Umbilical cord (tissue), 2 donors: ENCODE data around the gene EID2. TPM values are rescaled to one million over a fixed set of nuclear protein-coding genes. Genes with fewer than 3 reads are reported as not detected.

Experiments
- DNase-seq: peaks from one replicate; pipeline ENCODE4 v3.0.0-alpha.2; 2015; ENCODE audit warnings: low spot score
- total RNA-seq: library from RNA; depleted of rRNA; stranded (reverse); fragments of >200 nt; gene quantifications from one replicate; pipeline ENCODE4 v1.2.3, GENCODE V29; 2014; ENCODE audit warnings: low replicate concordance; ENCODE audit not compliant: insufficient read depth

Gene EID2, protein sequence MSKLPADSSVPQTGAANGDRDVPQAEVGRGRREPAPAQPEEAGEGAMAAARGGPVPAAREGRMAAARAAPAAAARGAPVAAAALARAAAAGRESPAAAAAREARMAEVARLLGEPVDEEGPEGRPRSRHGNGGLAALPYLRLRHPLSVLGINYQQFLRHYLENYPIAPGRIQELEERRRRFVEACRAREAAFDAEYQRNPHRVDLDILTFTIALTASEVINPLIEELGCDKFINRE
- total RNA-seq, result 10.1 TPM

DNA sequence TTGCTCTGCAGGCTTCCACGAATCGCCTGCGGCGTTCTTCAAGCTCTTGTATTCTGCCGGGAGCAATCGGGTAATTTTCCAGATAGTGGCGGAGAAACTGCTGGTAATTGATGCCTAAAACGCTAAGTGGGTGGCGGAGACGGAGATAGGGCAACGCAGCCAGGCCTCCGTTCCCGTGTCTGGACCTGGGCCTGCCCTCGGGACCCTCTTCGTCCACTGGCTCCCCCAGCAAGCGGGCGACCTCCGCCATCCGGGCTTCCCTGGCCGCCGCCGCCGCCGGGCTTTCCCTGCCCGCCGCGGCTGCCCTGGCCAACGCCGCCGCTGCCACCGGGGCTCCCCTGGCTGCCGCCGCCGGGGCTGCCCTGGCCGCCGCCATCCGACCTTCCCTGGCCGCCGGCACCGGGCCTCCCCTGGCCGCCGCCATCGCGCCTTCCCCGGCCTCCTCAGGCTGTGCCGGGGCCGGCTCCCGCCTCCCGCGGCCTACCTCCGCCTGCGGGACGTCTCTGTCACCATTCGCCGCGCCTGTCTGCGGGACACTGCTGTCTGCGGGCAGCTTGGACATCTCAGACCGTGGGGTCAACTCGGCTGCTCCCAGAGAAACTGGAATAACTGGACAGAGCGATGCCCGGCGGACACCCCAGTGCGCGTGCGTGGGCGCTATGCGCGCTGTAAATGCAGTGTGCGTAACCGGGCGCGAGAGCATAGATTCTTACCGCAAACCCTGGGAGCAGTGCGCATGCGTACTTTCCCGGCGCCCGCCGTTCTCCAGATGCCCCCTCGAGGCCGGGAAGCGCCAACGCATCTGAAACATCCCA lies at the start of gene EID2:
Gene EID2 (minus strand): TSS at position 644 of the 815 bp plus-strand sequence. CDS start 82 bp downstream, at position 562.
- peak; percentile 95 for DNase-seq

DNA sequence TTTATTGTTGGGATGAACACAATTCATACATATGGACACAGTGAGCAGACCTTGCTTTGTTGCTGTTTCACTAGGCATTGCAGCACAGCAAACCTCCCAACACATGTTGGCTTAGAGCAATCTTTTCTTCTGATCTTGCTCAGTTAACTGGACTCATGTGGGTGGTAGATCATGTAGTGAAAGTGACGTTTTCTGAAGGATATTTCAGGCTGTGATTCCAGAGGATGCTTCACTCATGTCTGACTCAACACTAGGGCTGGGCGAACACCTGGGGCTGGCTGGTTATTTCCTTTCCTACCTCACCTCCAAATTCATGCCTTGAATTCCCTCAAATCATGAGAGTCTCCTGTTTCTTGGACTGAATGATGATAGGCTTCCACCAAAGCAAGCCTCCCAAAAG lies 48.1 kb upstream of the EID2 start:
- no peak for DNase-seq

DNA sequence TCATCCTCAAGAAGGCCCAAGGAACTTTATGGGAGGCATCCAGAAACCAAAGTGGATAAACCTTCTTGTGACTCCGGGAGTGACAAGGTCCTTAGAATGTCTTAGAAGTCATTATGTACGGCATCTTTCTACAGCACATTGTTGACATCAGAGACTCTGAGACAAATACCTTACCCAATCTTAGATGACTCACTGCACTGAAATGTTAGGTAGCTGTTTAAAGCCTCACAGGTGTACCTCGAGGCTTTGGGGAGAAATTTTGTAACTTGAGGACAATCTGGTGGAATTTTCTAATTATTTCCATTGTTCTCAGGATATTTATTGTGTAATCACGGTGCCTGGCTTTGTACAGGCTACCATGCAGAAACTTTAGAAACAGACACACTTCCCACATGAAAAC lies 47.5 kb upstream of the EID2 start:
- no peak for DNase-seq

DNA sequence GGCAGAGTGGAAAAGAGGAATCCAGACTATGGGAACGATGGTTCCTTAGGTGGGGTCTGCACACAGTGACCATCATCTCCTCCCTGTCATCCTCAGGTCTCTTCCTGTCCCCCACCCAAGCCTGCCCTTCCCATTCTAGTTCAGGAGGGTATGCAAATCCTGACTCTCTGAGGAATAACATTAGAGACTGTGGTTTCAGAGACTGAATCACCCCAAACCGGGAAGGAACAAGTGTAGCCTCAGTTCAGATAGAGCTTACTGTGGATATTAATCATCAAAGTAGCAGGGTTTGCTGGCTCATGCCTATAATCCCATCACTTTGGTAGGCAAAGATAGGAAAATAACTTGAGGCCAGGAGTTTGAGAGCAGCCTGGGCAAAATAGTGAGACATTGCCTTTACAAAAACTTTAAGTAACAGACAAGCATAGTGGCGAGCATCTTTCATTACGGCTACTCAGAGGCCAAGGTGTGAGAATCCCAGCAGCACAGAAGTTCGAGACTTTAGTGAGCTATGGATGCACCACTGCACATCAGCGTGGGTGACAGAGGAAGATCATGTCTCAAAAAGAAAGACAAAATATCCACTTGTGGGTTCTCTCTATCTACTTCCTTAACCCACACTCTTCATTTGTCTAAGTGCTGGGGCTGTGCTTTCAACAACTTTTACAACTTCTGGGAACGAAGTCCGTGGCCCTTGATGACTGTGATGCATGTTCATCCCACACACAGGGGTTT lies 43.1 kb upstream of the EID2 start:
- no peak for DNase-seq

DNA sequence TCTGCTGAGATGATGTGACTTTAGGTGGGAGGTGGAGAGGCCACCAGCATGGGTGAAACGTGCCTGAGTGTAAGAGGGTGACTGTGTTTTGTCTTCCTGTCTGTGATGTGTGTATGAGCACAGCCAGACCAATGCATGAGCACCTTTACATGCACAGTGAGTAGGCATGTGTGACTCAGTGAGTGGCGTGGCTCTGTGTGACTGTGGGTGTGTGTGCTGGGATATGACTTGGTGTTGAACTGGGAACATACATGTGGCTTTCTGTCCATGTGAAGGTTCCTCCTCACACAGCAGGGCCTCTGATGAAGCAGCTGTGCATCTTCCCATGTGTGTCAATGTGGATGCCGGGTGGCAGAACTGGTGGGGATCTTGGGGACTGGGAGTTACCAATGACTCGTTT lies 42.5 kb upstream of the EID2 start:
- DNase-seq, result no peak

DNA sequence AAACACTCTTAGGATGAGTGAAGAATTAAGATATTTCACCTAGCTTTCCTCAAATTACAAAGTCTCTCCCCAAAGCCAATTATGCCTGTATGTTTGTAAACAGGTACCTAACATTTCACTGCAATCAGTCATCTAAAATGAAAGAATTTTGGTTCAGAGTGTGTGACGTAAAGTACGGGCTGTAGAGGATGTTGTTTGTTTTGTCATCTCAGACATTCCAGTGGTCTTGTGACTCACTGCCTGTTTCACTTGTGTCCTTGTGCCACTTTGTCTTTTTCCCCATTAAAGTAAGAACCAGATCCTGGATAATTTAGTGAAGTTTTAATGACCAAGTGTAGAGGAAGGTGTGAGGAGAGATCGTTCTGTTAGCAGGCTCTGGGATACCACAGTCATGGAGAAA lies 28.6 kb upstream of the EID2 start:
- DNase-seq, result no peak

DNA sequence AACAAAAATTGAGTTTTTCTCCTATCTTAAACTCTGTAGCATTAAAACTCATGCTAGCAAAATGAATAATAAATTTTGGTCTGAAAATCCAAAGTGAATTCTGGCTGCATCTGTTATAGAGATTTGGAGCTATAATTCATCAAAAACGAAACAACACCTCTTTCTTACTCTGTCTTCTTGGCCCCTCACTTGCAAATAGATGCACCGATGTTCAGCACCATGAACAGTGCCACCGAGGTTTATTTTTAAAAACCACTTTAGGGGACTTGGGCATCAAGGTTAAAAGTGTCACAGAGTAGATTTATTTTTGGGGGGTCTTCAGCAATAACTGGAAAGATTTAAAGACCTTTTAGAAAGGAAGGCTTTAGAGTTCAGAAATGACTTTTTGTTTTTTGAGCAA lies 26.1 kb upstream of the EID2 start:
- DNase-seq, result no peak

DNA sequence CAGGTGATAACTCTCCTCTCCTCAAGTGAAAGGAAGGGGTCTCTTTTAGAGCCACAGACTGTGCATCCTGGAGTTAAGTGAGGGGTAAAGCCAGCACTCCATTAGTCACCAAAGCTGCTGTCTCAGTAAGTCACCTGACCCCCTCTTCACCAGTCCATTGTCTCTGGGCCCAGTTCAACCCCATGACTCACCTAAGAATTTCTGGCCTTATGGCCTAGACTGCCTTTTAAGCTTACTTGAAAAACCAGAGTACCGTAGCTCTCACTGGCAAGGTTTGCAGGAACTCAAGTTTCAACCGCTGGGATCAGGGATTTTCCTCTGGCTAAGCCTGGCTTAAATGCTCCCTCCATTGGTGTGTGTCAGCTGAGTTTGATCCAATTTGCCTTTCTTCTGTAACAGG lies 23.4 kb upstream of the EID2 start:
- no peak for DNase-seq

DNA sequence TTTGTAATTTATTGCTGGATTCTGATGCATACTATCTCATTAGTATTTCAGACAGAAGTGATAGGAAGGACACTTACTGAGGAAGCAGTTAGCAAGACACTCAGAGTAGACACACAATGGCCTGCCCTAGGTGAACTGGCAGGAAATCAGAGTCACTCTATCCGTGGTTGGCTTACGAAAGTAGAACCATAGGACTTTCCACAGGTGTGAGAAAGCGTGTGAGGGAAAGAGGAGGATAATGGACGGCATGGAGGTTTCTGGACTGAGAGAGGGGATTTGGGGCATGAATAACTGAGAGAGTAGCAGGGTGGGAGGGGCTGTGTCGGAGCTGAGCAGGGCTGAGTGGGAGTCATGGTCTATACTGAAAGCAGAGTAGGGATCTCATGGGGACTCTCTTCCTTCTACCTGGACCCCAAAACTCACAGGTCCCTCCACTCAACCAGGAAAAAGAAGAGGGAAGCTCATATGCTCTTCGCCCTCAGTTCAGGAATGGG lies 18.7 kb upstream of the EID2 start:
- DNase-seq, result no peak

DNA sequence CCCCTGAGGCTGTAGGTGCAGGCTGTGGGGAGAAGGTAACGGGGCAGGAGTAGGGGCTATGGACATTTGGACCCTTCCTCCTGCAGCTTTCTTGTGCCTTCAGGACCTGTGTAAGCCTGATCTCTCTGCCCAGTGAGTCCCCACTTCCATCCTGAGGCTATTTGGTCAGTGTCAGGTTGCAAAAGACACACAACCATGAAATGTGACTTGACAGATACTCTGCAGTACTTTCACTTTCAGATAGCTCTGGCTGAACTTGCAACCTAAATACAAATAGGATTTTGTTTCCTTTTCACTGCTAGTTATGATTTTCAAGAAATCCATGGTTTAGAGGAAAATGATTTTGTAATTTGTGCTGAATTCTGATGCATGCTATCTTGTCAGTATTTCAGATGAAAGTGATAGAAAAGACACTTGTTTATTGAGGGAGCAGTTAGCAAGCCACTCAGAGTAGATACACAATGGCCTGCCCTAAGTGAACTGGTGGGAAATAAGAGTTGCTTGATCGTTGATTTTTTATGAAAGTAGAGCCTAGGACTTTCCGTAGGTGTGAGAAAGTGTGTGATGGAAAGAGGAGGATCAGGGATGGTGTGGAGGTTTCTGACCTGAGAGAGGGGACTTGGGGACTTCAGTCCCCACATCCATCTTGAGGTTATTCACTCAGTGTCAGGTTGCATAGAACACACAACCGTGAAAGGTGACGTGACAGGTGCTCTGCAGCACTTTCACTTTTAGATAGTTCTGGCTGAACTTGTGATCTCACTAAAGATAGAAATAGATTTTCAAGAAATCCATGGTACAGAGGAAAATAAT lies 18.1 kb upstream of the EID2 start:
- peak; percentile 14 for DNase-seq

DNA sequence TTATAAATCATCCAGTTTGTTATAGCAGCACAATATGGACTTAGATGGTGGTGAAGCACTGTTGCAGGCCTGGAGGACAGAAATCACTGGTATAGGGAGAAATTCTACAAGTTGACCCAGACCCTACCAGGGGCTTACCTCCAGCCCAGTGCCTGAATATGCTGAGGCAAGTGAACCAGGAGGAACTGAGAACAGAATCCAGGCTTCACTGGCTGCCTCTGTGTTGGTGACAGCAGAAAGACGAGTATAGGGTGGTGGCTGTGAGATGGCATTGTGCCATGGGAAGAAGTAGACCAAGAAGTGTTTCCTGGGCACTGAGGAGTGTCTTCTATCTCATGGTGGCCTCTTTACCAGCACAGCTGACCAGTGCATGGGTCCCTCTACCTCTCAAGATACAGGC lies 15.9 kb upstream of the EID2 start:
- no peak for DNase-seq

DNA sequence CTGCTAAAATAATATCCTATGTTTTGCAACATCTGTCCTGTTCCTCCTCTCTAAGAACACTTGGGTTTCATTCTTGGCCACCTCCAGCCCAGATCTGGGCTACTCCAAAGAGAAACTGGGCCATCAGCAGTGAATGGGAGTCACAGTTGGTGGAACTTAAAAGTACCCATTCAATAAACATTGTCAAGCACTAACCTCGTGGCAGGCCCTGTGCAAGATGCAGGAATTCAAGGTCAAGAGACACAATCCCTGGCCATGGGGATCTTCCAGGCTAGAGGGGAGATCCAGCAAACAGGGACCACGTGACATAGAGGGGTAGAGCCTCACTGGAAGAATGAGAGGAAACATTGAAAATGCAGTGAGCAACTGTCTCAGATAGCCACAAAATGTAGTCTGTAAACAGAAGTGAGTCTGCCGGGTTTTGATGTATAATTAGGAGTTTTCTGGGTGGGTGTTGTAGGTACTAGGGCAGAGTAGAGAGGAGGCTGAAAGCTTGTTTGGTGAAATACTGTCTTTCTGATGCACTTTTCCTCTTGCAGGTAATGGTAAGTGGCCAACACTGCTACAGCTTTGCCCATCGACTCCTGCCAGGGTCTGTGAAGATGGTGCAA lies 14.8 kb upstream of the EID2 start:
- no peak for DNase-seq

DNA sequence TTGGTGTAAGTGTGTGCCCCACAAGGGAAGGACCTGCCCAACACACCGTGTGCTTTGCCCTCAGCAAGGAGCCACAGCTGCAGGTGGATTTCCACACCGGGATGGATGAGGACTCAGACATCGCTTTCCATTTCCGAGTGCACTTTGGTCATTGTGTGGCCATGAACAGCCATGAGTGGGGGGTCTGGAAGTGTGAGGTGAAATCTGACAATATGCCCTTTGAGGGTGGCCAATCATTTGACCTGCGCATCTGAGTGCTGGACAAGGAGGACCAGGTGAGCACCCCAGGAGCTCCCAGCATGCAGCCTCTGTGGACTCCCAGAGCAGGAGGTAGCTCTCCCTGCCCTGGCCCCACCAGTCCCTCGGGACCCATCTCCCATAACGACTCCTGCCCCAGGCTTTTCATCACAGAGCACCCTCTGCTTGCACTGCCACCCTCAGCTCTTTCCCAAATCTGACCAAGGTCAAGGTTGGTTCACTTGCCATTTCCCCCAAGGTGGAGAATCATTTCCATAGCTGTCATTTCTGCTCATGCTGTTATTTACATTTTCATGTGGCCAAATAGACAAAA lies 13.2 kb upstream of the EID2 start:
- no peak for DNase-seq

DNA sequence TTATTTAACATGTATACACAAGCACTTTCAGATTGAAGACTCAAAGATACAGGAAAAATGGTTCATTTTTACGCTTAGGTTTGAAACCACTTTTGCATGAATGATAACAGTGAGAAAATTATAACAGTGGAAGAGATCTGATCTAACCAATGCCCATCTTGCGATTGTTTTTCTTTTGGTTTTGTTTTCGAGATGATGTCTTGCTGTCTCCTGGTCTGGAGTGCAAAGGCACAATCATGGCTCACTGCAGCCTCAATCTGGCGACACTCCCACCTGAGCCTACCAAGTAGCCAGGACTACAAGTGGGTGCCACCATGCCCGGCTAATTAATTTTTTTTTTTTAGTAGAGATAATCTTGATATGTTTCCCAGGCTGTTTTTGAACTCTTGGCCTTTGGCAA lies 10.2 kb upstream of the EID2 start:
- DNase-seq, result no peak

DNA sequence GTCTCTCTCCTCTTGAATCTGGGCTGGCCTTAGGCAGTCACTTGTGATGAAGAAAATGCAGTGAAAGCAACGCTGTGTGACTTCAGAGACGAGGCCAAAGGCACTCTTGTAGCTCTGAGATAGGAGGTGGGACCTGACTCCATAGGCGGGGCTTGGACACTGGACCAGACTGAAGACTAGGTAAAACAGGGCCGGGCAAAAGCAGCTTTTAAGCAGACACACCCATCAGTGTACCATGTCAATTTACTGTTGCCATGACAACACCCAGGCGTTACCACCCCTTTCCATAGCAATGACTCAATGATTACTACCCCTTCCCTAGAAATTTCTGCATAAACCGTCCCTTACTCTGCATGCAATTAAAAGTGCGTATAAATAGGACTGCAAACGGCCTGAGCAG lies 6.6 kb upstream of the EID2 start:
- DNase-seq, result no peak

DNA sequence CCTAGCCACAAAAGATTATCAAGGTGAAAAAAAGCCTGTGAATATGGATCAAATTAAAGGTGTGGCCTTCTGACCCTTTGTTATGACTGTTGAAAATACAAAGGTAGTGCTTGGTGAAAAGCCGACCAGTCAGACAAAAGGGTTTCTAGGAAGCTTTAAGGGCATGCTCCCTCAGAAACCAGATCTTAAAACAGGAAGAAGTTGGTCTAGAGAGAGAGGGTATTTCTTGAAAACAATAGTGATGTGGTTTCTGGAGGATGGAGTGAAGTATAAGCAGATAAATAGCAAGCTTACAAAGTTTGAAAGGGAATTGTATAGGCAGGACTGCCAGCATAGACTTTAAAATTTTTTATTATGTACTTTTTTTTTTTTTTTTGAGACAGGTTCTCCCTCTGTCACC lies 5.0 kb upstream of the EID2 start:
- no peak for DNase-seq

DNA sequence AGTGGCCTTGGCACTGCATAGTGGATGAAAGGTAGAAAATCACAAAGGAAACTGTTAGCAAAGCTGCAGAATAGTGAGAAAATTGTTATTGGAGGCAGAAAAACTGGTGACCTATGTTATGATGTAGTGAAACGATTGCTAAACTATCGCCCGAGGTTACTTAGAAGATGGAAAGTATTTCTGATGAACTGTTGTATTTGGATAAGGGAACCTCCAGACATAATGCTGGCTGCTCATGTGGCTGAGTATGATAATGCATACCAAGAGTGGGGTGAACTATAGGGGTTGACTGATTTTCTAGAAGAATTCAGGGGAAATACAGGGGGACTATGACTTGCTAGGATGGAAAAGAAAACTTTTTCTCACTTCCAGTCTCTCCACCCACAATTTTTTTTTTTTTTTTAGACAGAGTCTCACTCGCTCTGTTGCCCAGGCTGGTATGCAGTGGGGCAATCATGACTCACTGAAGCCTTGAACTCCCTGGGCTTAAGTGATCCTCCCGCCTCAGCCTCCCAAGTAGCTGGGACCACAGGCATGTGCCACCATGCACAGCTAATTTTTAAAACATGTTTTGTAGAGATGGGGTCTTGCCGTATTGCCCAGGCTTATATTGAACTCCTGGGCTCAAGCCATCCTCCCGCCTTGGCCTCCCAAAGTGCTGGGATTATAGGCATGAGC lies 4.4 kb upstream of the EID2 start:
- DNase-seq, result no peak

DNA sequence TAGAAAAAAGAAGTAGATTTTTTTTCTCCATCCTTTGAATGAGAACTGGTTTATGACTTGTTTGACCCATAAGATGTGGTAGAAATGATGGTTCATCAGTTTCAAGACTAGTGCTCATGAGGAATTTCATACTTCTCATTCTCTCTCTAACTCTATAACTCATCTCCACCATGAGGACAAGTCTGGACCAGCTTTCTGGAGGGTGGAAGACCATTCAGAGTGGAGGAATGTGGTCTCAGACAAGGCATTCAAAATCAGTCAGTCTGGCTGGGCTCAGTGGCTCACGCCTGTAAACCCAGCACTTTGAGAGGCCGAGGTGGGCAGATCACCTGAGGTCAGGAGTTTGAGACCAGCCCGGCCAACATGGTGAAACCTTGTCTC lies 3.5 kb upstream of the EID2 start:
- DNase-seq, result peak; percentile 25

DNA sequence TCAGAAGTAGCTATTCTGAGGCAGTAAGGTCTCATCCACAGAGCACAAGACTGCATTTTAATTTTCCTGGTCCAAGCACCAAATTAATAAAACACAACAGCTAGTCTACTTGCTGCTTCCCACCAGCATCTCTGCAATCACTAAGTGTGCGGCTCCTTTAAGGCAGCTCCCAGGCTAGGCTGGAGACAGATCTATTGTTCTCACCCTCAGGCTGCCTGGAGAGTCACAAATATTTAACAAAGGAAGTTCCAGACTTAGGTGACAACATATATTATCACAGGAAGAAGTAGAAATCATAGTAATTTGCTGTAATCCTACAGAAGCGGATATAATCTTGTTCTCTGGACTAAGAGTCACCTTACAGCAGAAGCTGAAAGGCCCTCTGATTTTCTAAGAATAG lies 2.2 kb upstream of the EID2 start:
- no peak for DNase-seq

DNA sequence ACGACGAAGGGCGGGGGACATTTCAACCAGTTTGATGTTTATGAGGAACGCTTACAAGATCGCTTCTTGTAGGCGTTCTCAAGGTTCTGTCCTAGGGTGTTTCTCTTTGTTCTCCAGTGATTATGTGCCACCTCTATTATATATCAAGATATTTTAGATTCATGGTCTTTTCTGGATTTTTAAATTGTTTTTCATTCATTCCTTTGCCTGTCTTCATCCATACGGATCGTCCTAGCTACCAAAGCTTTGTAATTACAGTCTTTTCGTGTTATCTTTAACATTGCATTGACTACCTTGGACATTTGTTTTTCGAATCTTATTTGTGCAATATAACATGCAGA lies 342 bp upstream of the EID2 start:
- DNase-seq, result no peak

DNA sequence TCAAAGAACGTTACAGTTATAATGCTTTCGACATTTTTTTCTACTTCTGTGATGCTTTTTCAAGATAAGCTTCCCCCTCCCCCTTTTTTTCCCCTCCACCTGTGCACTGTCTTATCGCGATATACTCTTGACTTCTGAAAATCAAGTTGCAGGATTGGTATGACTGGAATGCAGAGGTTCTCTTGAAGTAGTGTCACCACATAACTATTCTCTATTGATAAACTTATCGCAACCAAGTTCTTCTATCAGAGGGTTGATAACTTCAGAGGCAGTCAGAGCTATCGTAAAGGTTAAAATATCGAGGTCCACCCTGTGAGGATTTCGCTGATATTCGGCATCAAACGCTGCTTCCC lies 820 bp downstream of the EID2 start:
- DNase-seq, result peak; percentile 10
